ENCODE results near the gene WDR27. TPM values are rescaled to one million over a fixed set of nuclear protein-coding genes. Genes with fewer than 3 reads are reported as not detected.
A peak's percentile ranks its signal among the peaks of the same experiment; 100 is the strongest.

The WDR27 gene
- total RNA-seq, 1 experiment from 2014 or later = 77.9 TPM

DNA sequence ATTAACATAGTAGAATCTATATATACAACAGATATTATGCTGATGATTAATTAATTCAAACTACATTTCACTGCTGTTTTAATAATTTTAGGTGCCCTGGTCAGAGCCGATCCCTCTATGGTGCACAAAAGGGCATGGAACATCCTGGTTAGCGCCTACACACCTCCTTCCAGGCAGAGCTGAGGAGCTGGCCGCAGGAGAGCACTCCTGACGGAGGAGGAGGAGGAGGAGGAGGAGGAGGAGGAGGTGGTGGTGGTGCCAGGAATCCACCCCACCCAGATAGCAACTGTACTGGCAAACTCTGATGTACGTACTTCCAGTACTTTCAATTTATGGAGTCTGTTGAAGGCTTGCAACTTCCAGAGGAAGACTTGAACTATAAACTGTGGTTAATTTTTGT, 244.1 kb downstream of the WDR27 start:
- H3K4me3 Mint-ChIP-seq (ENCODE audit: low read depth, unreplicated experiment) = no peak overlapping the region
- intact Hi-C loops (cut with micrococcal nuclease; ENCODE audit: unreplicated experiment) = loop anchor here (10.0 kb wide), 1 partner anchor 163 kb away; no protein-coding TSS in a partner anchor
- TF ChIP-seq CTCF (IDR thresholded peaks at IDR 0.05; ENCODE audit: unreplicated experiment) = no peak
- no TSS peak for BruUV-seq (replicated peaks)
- no peak for DNase-seq
- no peaks in the 10 kb centered on the region for H3K27me3 Mint-ChIP-seq (ENCODE audit: unreplicated experiment)
- no peaks in the 10 kb centered on the region for H3K36me3 Mint-ChIP-seq (ENCODE audit: insufficient read depth, unreplicated experiment)
- H3K27ac Mint-ChIP-seq (ENCODE audit: unreplicated experiment) = no peak overlapping the region
- CTCF ChIA-PET = no interaction called here
- H3K9me3 Mint-ChIP-seq (ENCODE audit: low read depth, unreplicated experiment) = peaks cover 6% of the 10 kb centered on the region
- H3K4me1 Mint-ChIP-seq (ENCODE audit: low read depth, unreplicated experiment) = peaks cover 20% of the 10 kb centered on the region

- no peak for TF ChIP-seq CTCF (IDR thresholded peaks at IDR 0.05; ENCODE audit: unreplicated experiment)
- no peak overlapping the region for H3K27ac Mint-ChIP-seq (ENCODE audit: unreplicated experiment)
- no TSS peak for BruUV-seq (replicated peaks)
- peaks cover 4% of the 10 kb centered on the region for H3K9me3 Mint-ChIP-seq (ENCODE audit: low read depth, unreplicated experiment)
- no peaks in the 10 kb centered on the region for H3K27me3 Mint-ChIP-seq (ENCODE audit: unreplicated experiment)
- CTCF ChIA-PET = no interaction called here
- H3K4me3 Mint-ChIP-seq (ENCODE audit: low read depth, unreplicated experiment) = no peak overlapping the region
- peaks cover 6% of the 10 kb centered on the region for H3K36me3 Mint-ChIP-seq (ENCODE audit: insufficient read depth, unreplicated experiment)
- DNase-seq = no peak
- H3K4me1 Mint-ChIP-seq (ENCODE audit: low read depth, unreplicated experiment) = peaks cover 29% of the 10 kb centered on the region
- intact Hi-C loops (cut with micrococcal nuclease; ENCODE audit: unreplicated experiment) = loop anchor here (10.0 kb wide), 1 partner anchor 162 kb away; no protein-coding TSS in a partner anchor
These were observed 245.0 kb downstream of the WDR27 start for GRCh38 chr6:169456840-169457239.

- Mint-ChIP-seq H3K9me3 (ENCODE audit: low read depth, unreplicated experiment) (no peaks in the 10 kb centered on the region), H3K27me3 (ENCODE audit: unreplicated experiment) (no peaks in the 10 kb centered on the region), H3K36me3 (ENCODE audit: insufficient read depth, unreplicated experiment) (peaks cover 7% of the 10 kb centered on the region), H3K27ac (ENCODE audit: unreplicated experiment) (no peak overlapping the region), H3K4me1 (ENCODE audit: low read depth, unreplicated experiment) (peaks cover 39% of the 10 kb centered on the region), H3K4me3 (ENCODE audit: low read depth, unreplicated experiment) (no peak overlapping the region)
- no TSS peak for BruUV-seq (replicated peaks)
- intact Hi-C loops (cut with micrococcal nuclease; ENCODE audit: unreplicated experiment) = loop anchor here (10.0 kb wide), 1 partner anchor 161 kb away; no protein-coding TSS in a partner anchor
- no peak for DNase-seq
- CTCF ChIA-PET = no interaction called here
- no peak for TF ChIP-seq CTCF (IDR thresholded peaks at IDR 0.05; ENCODE audit: unreplicated experiment)
These were observed 246.4 kb downstream of the WDR27 start for GRCh38 chr6:169455470-169455869.

DNA sequence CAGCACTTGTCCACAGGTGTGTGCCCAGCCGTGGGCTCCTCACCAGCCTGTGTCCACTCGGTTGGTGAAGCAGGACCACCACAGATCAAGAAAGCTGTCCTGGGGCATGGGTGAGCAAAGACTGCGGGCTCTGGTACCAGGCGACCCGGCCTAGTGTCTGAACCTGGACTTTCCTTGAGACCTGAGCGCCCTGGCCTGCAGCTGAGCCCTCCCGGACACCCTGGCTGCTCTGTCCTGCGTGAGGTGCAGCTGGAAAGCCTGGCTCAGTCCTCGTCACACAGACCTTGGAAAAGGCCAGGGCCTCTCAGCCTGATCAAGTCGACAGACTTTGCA, 247.0 kb downstream of the WDR27 start:
- no peaks in the 10 kb centered on the region for H3K9me3 Mint-ChIP-seq (ENCODE audit: low read depth, unreplicated experiment)
- CTCF ChIA-PET = interaction anchor here (1.3 kb wide), 1 partner anchor 14 kb away, joined by 3 read pairs; no protein-coding TSS in a partner anchor
- TF ChIP-seq CTCF (IDR thresholded peaks at IDR 0.05; ENCODE audit: unreplicated experiment) = no peak
- intact Hi-C loops (cut with micrococcal nuclease; ENCODE audit: unreplicated experiment) = loop anchor here (1.0 to 10.0 kb wide), 2 partner anchors 160 to 560 kb away; no protein-coding TSS in a partner anchor
- BruUV-seq (replicated peaks) = no TSS peak
- H3K27me3 Mint-ChIP-seq (ENCODE audit: unreplicated experiment) = no peaks in the 10 kb centered on the region
- H3K36me3 Mint-ChIP-seq (ENCODE audit: insufficient read depth, unreplicated experiment) = peaks cover 7% of the 10 kb centered on the region
- no peak for DNase-seq
- peak overlapping the region; percentile 11 for H3K4me3 Mint-ChIP-seq (ENCODE audit: low read depth, unreplicated experiment)
- peaks cover 39% of the 10 kb centered on the region for H3K4me1 Mint-ChIP-seq (ENCODE audit: low read depth, unreplicated experiment)
- peak overlapping the region; percentile 71 for H3K27ac Mint-ChIP-seq (ENCODE audit: unreplicated experiment)

Measured in Calu3 (cell line).